ENCODE data around the gene CD3E. TPM values are rescaled to one million over a fixed set of nuclear protein-coding genes. Genes with fewer than 3 reads are reported as not detected.

The CD3E gene
- total and polyA plus RNA-seq, 2 experiments from 2014 or later, result not detected

GRCh38 chr11:118272001-118272400, 32.5 kb upstream of the CD3E start:
- Histone ChIP-seq H3K27ac (ENCODE audit: low read depth) (no peak overlapping the region), H3F3A (replicated peaks; ENCODE audit: low read depth) (no peaks in the 10 kb centered on the region), H3K4me1 (ENCODE audit: insufficient read depth) (no peaks in the 10 kb centered on the region), H3K27me3 (ENCODE audit: insufficient read depth) (peaks cover 13% of the 10 kb centered on the region; the same call in 1 of the 2 replicates), H4K20me1 (replicated peaks; ENCODE audit: insufficient read depth) (no peaks in the 10 kb centered on the region), H3K9me2 (ENCODE audit: insufficient read depth) (no peaks in the 10 kb centered on the region; the same call in 1 of the 2 replicates), H3K4me2 (no peak overlapping the region), H3K79me2 (replicated peaks; ENCODE audit: insufficient read depth) (no peaks in the 10 kb centered on the region), H3K4me3 (no peak overlapping the region), H2AFZ (no peak overlapping the region), H3K36me3 (ENCODE audit: insufficient read depth) (no peaks in the 10 kb centered on the region)
- no peak overlapping the region for H3K4me3 Mint-ChIP-seq
- H3K27ac Mint-ChIP-seq, result no peak overlapping the region
- no peak for ATAC-seq
- no peaks in the 10 kb centered on the region for H3K4me1 Mint-ChIP-seq
- peaks cover 3% of the 10 kb centered on the region for H3K27me3 Mint-ChIP-seq (ENCODE audit: insufficient read depth, low read depth, poor library complexity)
- H3K36me3 Mint-ChIP-seq (ENCODE audit: low read depth), result no peaks in the 10 kb centered on the region
- no peaks in the 10 kb centered on the region for H3K9me3 Mint-ChIP-seq
- DNase-seq (ENCODE audit: low spot score), result no peak
- TF ChIP-seq ZNF331 (CRISPR knock-in tag; IDR thresholded peaks at IDR 0.05; ENCODE audit: low read depth) (no peak), POLR2AphosphoS5 (IDR thresholded peaks at IDR 0.05; ENCODE audit: low read depth) (no peak), ZNF114 (CRISPR knock-in tag; IDR thresholded peaks at IDR 0.05) (no peak), CTCF (conservative IDR thresholded peaks at IDR 0.05; ENCODE audit: low read depth in 2 of 2) (no peak), REST (IDR thresholded peaks at IDR 0.05; ENCODE audit: unreplicated experiment) (no peak), NANOG (IDR thresholded peaks at IDR 0.05; ENCODE audit: borderline replicate concordance) (no peak), ETS1 (IDR thresholded peaks at IDR 0.05) (no peak), CREB1 (CRISPR knock-in tag; IDR thresholded peaks at IDR 0.05; ENCODE audit: low read depth) (no peak), ZNF462 (CRISPR knock-in tag; IDR thresholded peaks at IDR 0.05) (no peak)
